HL-60 (cell line): ENCODE results near the gene DOCK2.

Experiments used
- CTCF ChIP-seq: IDR thresholded peaks from one replicate; pipeline ENCODE4 v1.5.1; 2011; ENCODE audit warnings: low read length, control low read depth, inconsistent platforms; ENCODE audit not compliant: insufficient read depth
- GABPA ChIP-seq: IDR thresholded peaks from 2 replicates; pipeline ENCODE4 v1.6.1; 2012; ENCODE audit warnings: low read depth
- POLR2AphosphoS5 ChIP-seq: IDR thresholded peaks from 2 replicates; pipeline ENCODE4 v1.6.1; 2012; ENCODE audit warnings: low read depth
- REST ChIP-seq: IDR thresholded peaks from 2 replicates; pipeline ENCODE4 v1.6.1; 2012; ENCODE audit warnings: low read depth; ENCODE audit not compliant: insufficient replicate concordance

- no peak for TF ChIP-seq POLR2AphosphoS5
- TF ChIP-seq GABPA, result no peak
- TF ChIP-seq CTCF, result no peak
- TF ChIP-seq REST, result no peak
These were observed 296.5 kb downstream of the DOCK2 start for GRCh38 chr5:169933616-169934015.
